OCI-LY1 (cell line): ENCODE data around the gene PARD3.

Experiments
- CTCF ChIP-seq: fragments of 200-600 bp; sonication (generic), shearing (Covaris generic); IDR thresholded peaks from 2 replicates; pipeline ENCODE4 v1.5.1; 2017; ENCODE audit warnings: mild to moderate bottlenecking, antibody characterized with exemption, low read length, moderate library complexity, mixed read lengths
- EZH2 ChIP-seq: fragments of 200-600 bp; sonication (generic), shearing (Covaris generic); IDR thresholded peaks from 2 replicates; pipeline ENCODE4 v1.8.0; 2017; ENCODE audit warnings: borderline replicate concordance, mixed run types, mild to moderate bottlenecking, antibody characterized with exemption, low read length, moderate library complexity, mixed read lengths

GRCh38 chr10:34524369-34525091, 290.6 kb downstream of the PARD3 start:
- TF ChIP-seq CTCF = no peak
- TF ChIP-seq EZH2 = no peak
